ENCODE measurements around the gene TFAP2A. TPM values are rescaled to one million over a fixed set of nuclear protein-coding genes. Genes with fewer than 3 reads are reported as not detected.

Gene TFAP2A
- under 1 TPM in 1 of 2 experiments, not detected in 1; 0.30 TPM for total RNA-seq

DNA sequence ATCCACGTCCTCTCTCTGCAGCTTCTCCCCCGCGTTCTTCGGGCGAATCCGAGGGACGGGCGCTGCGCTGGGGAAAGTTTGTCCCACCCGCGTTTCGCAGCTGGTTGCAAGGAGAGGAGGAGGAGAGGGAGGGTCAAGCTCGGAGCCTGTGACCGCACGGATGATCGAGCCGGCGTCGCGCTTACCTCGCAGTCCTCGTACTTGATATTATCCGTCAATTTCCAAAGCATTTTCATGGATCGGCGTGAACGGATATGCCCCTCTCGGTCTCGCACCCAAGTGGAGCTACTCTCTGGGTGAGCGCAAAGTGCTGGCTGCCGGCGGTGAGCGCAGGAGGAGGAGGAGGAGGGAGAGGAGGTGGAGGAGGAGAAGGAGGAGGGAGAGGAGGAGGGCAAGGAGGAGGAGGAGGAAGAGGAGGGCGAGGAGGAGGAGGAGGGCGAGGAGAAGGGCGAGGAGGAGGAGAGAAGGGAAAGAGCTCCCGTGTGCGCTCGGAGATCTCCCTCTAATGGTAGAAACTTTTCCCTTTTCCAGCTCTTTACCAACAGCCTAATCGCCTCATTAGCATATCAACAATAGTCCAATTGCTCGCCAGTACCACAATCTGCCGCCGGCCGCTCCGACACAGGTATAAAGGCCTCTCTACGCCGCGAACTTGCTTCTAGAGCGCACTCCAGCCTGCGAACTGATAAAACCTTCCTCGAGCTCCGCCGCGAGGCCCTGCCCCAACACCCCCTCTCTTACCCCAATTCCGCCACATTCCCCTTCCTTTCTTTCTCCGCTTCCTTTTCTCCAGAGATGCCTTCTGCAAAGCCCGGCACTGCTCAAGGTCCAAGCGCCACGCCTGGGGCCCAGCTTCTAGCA lies at the start of gene TFAP2A:
TFAP2A (minus strand) TSS at position 319 of the 861 bp plus-strand sequence; CDS start at position 236, 83 bp downstream.
- Mint-ChIP-seq H3K4me1 (ENCODE audit: low read depth) (peaks cover 50% of the 10 kb centered on the region), H3K36me3 (ENCODE audit: low read depth) (peaks cover under 1% of the 10 kb centered on the region), H3K27ac (no peak within 1 kb of the TSS), H3K27me3 (ENCODE audit: low read depth) (peaks cover 87% of the 10 kb centered on the region), H3K9me3 (peaks cover 5% of the 10 kb centered on the region), H3K4me3 (peak within 1 kb of the TSS; percentile 68)
- intact Hi-C loops (cut with micrococcal nuclease), result no loop called here
- CTCF ChIA-PET, result interaction anchor here (0.6 to 2.0 kb wide), 6 partner anchors 11 to 1030 kb away, joined by 3 to 9 read pairs (median 4); no protein-coding TSS in a partner anchor
- DNase-seq, result no peak

DNA sequence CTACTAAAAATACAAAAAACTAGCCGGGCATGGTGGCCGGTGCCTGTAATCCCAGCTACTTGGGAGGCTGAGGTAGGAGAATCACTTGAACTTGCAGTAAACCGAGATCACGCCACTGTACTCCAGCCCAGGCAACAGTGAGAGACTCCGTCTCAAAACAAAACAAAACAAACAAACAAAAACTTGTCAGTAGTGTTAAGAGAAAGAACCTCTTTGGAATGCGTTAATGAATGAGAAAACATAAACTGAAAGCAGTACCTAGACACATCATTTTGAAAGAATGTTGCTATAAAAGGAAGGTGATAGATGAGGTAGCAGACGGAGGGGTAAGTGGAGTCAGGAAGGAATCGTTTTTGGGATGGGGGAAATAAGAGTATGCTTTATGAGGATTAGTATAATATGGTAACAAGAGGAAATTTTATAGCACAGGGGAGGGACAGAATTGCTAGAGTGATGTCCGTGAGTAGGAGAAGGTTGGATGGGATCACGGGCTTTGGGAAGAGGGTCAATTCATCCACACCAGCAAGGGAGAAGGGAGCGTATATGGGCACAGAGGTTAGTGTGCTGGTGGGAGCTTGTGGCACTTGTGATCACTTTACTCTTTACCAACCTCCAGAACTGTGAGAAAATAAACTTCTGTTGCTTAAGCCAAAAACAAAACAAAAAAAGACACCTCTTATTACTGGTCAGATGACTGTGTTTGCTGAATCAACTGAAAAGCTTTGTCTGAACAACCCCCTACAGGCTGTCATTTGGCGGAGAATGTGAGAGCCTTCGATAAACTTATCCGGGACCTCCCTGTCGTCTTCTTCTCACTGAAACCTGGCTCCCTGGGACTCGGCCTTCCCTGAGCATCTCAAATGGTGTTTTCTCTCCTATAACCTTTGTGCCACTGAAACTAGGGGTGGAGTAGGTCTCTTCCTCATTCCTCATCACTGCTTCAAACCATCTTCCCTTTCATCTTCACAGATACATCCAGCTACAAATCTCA lies 48.9 kb upstream of the TFAP2A start:
- Mint-ChIP-seq H3K9me3 (no peaks in the 10 kb centered on the region), H3K4me1 (ENCODE audit: low read depth) (no peaks in the 10 kb centered on the region), H3K36me3 (ENCODE audit: low read depth) (no peaks in the 10 kb centered on the region), H3K27ac (no peak overlapping the region), H3K27me3 (ENCODE audit: low read depth) (peaks cover 25% of the 10 kb centered on the region), H3K4me3 (no peak overlapping the region)
- CTCF ChIA-PET, result interaction anchor here (0.6 to 1.7 kb wide), 2 partner anchors 15 to 73 kb away, joined by 3 to 4 read pairs; no protein-coding TSS in a partner anchor
- DNase-seq, result no peak
- intact Hi-C loops (cut with micrococcal nuclease), result no loop called here

GRCh38 chr6:10463040-10463439 lies 48.2 kb upstream of the TFAP2A start:
- Mint-ChIP-seq H3K36me3 (ENCODE audit: low read depth) (no peaks in the 10 kb centered on the region), H3K27ac (no peak overlapping the region), H3K4me3 (no peak overlapping the region), H3K9me3 (no peaks in the 10 kb centered on the region), H3K4me1 (ENCODE audit: low read depth) (no peaks in the 10 kb centered on the region), H3K27me3 (ENCODE audit: low read depth) (peaks cover 24% of the 10 kb centered on the region)
- CTCF ChIA-PET, result no interaction called here
- intact Hi-C loops (cut with micrococcal nuclease), result no loop called here
- no peak for DNase-seq

GRCh38 chr6:10461850-10462249 lies 47.0 kb upstream of the TFAP2A start:
- CTCF ChIA-PET, result no interaction called here

DNA sequence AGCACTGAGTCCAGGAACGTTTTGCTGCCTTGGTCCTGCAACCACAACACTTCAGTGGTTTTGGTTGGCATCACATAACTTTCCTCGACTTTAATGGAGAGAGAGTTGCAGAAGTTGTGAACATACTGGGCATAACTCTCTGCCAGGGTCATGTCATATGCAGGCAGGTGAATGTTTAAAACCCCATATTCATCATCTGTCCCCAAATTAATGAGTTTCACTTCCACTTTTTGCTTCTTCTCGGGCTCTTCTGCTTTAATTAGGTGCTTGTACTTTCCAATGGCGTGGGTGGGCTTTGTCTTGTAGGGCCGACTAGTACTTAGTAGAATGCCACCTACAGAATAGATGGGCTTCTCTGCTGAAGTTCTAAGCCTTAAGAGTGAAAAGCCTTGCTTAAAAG lies 45.2 kb upstream of the TFAP2A start:
- CTCF ChIA-PET, result no interaction called here
- Mint-ChIP-seq H3K4me3 (no peak overlapping the region), H3K36me3 (ENCODE audit: low read depth) (no peaks in the 10 kb centered on the region), H3K27ac (no peak overlapping the region), H3K9me3 (no peaks in the 10 kb centered on the region), H3K27me3 (ENCODE audit: low read depth) (peaks cover 18% of the 10 kb centered on the region), H3K4me1 (ENCODE audit: low read depth) (no peaks in the 10 kb centered on the region)
- no peak for DNase-seq
- intact Hi-C loops (cut with micrococcal nuclease), result no loop called here

More at GRCh38 chr6:10461850-10462249, 47.0 kb upstream of the TFAP2A start:
- no peak overlapping the region for H3K27ac Mint-ChIP-seq
- no peaks in the 10 kb centered on the region for H3K4me1 Mint-ChIP-seq (ENCODE audit: low read depth)
- DNase-seq, result no peak
- no peaks in the 10 kb centered on the region for H3K36me3 Mint-ChIP-seq (ENCODE audit: low read depth)
- H3K4me3 Mint-ChIP-seq, result no peak overlapping the region
- H3K27me3 Mint-ChIP-seq (ENCODE audit: low read depth), result peaks cover 24% of the 10 kb centered on the region
- H3K9me3 Mint-ChIP-seq, result no peaks in the 10 kb centered on the region
- intact Hi-C loops (cut with micrococcal nuclease), result no loop called here

DNA sequence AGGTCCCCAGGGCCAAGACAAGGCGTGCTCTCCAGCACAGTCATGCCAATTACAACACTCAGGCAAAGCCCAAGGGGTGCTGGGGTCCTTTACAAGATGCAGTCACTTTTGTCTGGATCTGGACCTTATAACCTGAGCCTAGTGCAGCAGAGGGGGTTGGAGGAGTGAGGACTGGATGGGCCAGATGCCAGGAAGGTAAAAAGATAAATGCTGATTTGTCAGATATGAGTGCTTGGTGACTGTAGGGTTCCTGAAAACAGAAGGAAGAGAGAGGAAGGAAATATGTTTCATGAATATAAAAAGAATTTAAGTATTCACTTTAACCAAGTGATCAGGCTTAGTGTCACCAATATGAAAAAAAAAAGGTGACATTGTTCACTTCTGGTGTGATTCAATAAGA lies 43.4 kb upstream of the TFAP2A start:
- H3K36me3 Mint-ChIP-seq (ENCODE audit: low read depth), result no peaks in the 10 kb centered on the region
- no peaks in the 10 kb centered on the region for H3K9me3 Mint-ChIP-seq
- no peak for DNase-seq
- CTCF ChIA-PET, result no interaction called here
- intact Hi-C loops (cut with micrococcal nuclease), result no loop called here
- H3K27me3 Mint-ChIP-seq (ENCODE audit: low read depth), result peaks cover 18% of the 10 kb centered on the region
- H3K4me3 Mint-ChIP-seq, result no peak overlapping the region
- no peak overlapping the region for H3K27ac Mint-ChIP-seq
- H3K4me1 Mint-ChIP-seq (ENCODE audit: low read depth), result no peaks in the 10 kb centered on the region

GRCh38 chr6:10453596-10453995 lies 38.7 kb upstream of the TFAP2A start:
- H3K4me3 Mint-ChIP-seq, result no peak overlapping the region
- H3K36me3 Mint-ChIP-seq (ENCODE audit: low read depth), result no peaks in the 10 kb centered on the region
- H3K27me3 Mint-ChIP-seq (ENCODE audit: low read depth), result peaks cover 7% of the 10 kb centered on the region
- CTCF ChIA-PET, result interaction anchor here (1.1 kb wide), 1 partner anchor 12 kb away, joined by 3 read pairs; no protein-coding TSS in a partner anchor
- DNase-seq, result no peak
- intact Hi-C loops (cut with micrococcal nuclease), result no loop called here
- no peak overlapping the region for H3K27ac Mint-ChIP-seq
- H3K9me3 Mint-ChIP-seq, result no peaks in the 10 kb centered on the region
- H3K4me1 Mint-ChIP-seq (ENCODE audit: low read depth), result no peaks in the 10 kb centered on the region

DNA sequence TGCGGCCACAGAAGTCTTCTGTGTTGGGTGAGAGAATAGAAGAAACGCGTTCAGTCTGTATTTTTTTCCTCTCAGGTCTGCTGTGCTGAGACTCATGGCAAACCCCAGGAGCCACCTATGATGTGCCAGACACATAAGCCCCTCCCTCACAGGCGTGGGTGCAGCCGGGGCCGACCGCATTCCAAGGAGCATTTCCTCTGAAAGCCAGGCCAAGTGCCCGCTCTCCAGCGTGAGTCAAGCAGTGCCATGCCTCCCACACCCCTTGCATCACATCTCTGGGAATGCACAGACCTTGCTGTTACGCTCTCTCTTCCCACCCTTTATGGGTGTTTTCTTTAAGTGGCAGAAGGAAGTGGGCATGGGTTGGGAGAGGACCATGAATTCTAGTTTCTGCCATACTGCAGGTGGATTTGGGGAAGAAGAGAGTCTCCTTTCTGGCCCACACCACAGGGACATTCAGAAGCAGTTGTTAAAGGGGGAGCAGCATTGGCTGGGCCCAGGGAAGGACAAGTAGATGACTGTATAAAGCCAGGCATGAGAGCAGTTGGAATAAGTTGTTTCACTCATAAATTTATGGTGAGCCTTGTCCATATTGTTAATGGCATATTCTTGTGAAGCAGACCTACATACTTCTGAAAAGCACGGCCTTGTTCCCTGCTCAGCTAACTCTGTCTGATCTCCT lies 37.1 kb upstream of the TFAP2A start:
- Mint-ChIP-seq H3K36me3 (ENCODE audit: low read depth) (no peaks in the 10 kb centered on the region), H3K4me1 (ENCODE audit: low read depth) (no peaks in the 10 kb centered on the region), H3K4me3 (no peak overlapping the region), H3K27ac (no peak overlapping the region), H3K27me3 (ENCODE audit: low read depth) (peaks cover 3% of the 10 kb centered on the region), H3K9me3 (no peaks in the 10 kb centered on the region)
- CTCF ChIA-PET, result interaction anchor here (0.6 kb wide), 1 partner anchor 19 kb away, joined by 3 read pairs; no protein-coding TSS in a partner anchor
- no peak for DNase-seq
- intact Hi-C loops (cut with micrococcal nuclease), result no loop called here

GRCh38 chr6:10451394-10451793 lies 36.5 kb upstream of the TFAP2A start:
- peaks cover 3% of the 10 kb centered on the region for H3K27me3 Mint-ChIP-seq (ENCODE audit: low read depth)
- CTCF ChIA-PET, result interaction anchor here (0.6 kb wide), 1 partner anchor 19 kb away, joined by 3 read pairs; no protein-coding TSS in a partner anchor
- H3K9me3 Mint-ChIP-seq, result no peaks in the 10 kb centered on the region
- DNase-seq, result no peak
- intact Hi-C loops (cut with micrococcal nuclease), result no loop called here
- no peaks in the 10 kb centered on the region for H3K4me1 Mint-ChIP-seq (ENCODE audit: low read depth)
- no peak overlapping the region for H3K27ac Mint-ChIP-seq
- H3K36me3 Mint-ChIP-seq (ENCODE audit: low read depth), result no peaks in the 10 kb centered on the region
- no peak overlapping the region for H3K4me3 Mint-ChIP-seq

GRCh38 chr6:10449751-10450150 lies 34.9 kb upstream of the TFAP2A start:
- Mint-ChIP-seq H3K27ac (no peak overlapping the region), H3K4me1 (ENCODE audit: low read depth) (no peaks in the 10 kb centered on the region), H3K4me3 (no peak overlapping the region), H3K36me3 (ENCODE audit: low read depth) (no peaks in the 10 kb centered on the region), H3K9me3 (no peaks in the 10 kb centered on the region), H3K27me3 (ENCODE audit: low read depth) (peaks cover 12% of the 10 kb centered on the region)
- no peak for DNase-seq
- CTCF ChIA-PET, result no interaction called here
- intact Hi-C loops (cut with micrococcal nuclease), result no loop called here

GRCh38 chr6:10448096-10448495 lies 33.2 kb upstream of the TFAP2A start:
- CTCF ChIA-PET, result interaction anchor here (1.2 kb wide), 1 partner anchor 10 kb away, joined by 3 read pairs; no protein-coding TSS in a partner anchor

More at GRCh38 chr6:10448096-10448495, 33.2 kb upstream of the TFAP2A start:
- intact Hi-C loops (cut with micrococcal nuclease), result no loop called here
- peaks cover 19% of the 10 kb centered on the region for H3K27me3 Mint-ChIP-seq (ENCODE audit: low read depth)
- H3K27ac Mint-ChIP-seq, result no peak overlapping the region
- no peak overlapping the region for H3K4me3 Mint-ChIP-seq
- no peak for DNase-seq
- no peaks in the 10 kb centered on the region for H3K4me1 Mint-ChIP-seq (ENCODE audit: low read depth)
- H3K9me3 Mint-ChIP-seq, result no peaks in the 10 kb centered on the region
- no peaks in the 10 kb centered on the region for H3K36me3 Mint-ChIP-seq (ENCODE audit: low read depth)
